DMS53 treated with DMSO at 0.1 percent for 48 hours (cell line): ENCODE results near the gene RASGRF2.

Source experiments
- DNase-seq: peaks from one replicate; lab custom pipeline; 2025; ENCODE audit not compliant: unreplicated experiment; lab: John Stamatoyannopoulos, UW

The RASGRF2 gene

GRCh38 chr5:81165493-81166119, 205.4 kb downstream of the RASGRF2 start:
- peak; percentile 55 for DNase-seq

- no peak for DNase-seq
Observed at GRCh38 chr5:81166430-81166829, 206.3 kb downstream of the RASGRF2 start.

- no peak for DNase-seq
Observed at GRCh38 chr5:81167078-81167477, 206.9 kb downstream of the RASGRF2 start.

GRCh38 chr5:81167544-81167943, 207.4 kb downstream of the RASGRF2 start:
- no peak for DNase-seq

- DNase-seq: no peak
Observed at GRCh38 chr5:81169924-81170323, 209.8 kb downstream of the RASGRF2 start.

- no peak for DNase-seq
Observed at GRCh38 chr5:81171769-81172168, 211.6 kb downstream of the RASGRF2 start.

GRCh38 chr5:81172710-81173109, 212.5 kb downstream of the RASGRF2 start:
- no peak for DNase-seq

GRCh38 chr5:81177061-81177460, 216.9 kb downstream of the RASGRF2 start:
- no peak for DNase-seq

- DNase-seq: no peak
Observed at GRCh38 chr5:81179959-81180358, 219.8 kb downstream of the RASGRF2 start.

- no peak for DNase-seq
Observed at GRCh38 chr5:81180780-81181460, 220.8 kb downstream of the RASGRF2 start.

- no peak for DNase-seq
Observed at GRCh38 chr5:81181576-81182316, 221.6 kb downstream of the RASGRF2 start.

GRCh38 chr5:81182396-81183390, 222.5 kb downstream of the RASGRF2 start:
- DNase-seq: no peak

- DNase-seq: no peak
Observed at GRCh38 chr5:81183811-81184748, 223.9 kb downstream of the RASGRF2 start.

- DNase-seq: no peak
Observed at GRCh38 chr5:81184749-81185110, 224.6 kb downstream of the RASGRF2 start.

- DNase-seq: peak; percentile 24
Observed at GRCh38 chr5:81187885-81188284, 227.7 kb downstream of the RASGRF2 start.

- no peak for DNase-seq
Observed at GRCh38 chr5:81188962-81189361, 228.8 kb downstream of the RASGRF2 start.

- no peak for DNase-seq
Observed at GRCh38 chr5:81189875-81190498, 229.8 kb downstream of the RASGRF2 start.

- DNase-seq: no peak
Observed at GRCh38 chr5:81191726-81192372, 231.7 kb downstream of the RASGRF2 start.

- no peak for DNase-seq
Observed at GRCh38 chr5:81192373-81192750, 232.2 kb downstream of the RASGRF2 start.
